Measurements from ENCODE around the gene PKIG. TPM values are rescaled to one million over a fixed set of nuclear protein-coding genes. Genes with fewer than 3 reads are reported as not detected.

Gene PKIG
- total and polyA plus RNA-seq, 10 of the 15 experiments (the other 5 are each of a cell fraction or from before 2014, with no cell fraction given), result 5.7 to 82.3 (median 39.7) TPM

- POLR2A ChIA-PET, result no interaction called here
Observed at GRCh38 chr20:44571362-44571988, 10.9 kb upstream of the PKIG start.

More at GRCh38 chr20:44571362-44571988, 10.9 kb upstream of the PKIG start:
- in situ Hi-C loops (cut with MboI), result no loop called here
- Histone ChIP-seq H3K79me2 (ENCODE audit: control insufficient read depth, insufficient read depth, low read length) (no peaks in the 10 kb centered on the region), H3K4me2 (ENCODE audit: control insufficient read depth, insufficient read depth) (no peak overlapping the region), H3K9ac (ENCODE audit: control insufficient read depth, insufficient read depth, low read length) (no peak overlapping the region), H3K9me3 (replicated peaks; ENCODE audit: control insufficient read depth, insufficient read depth, low read length) (no peaks in the 10 kb centered on the region), H4K20me1 (ENCODE audit: control insufficient read depth, insufficient read depth) (no peaks in the 10 kb centered on the region), H3K36me3 (ENCODE audit: control insufficient read depth in 2 of 2, insufficient read depth in 2 of 2, low read length in 1 of 2) (no peaks in the 10 kb centered on the region), H3K4me3 (no peak overlapping the region), H3K4me1 (ENCODE audit: control insufficient read depth, insufficient read depth, low read length) (peaks cover 3% of the 10 kb centered on the region), H3K27ac (ENCODE audit: control insufficient read depth, insufficient read depth) (no peak overlapping the region), H2AFZ (ENCODE audit: control insufficient read depth, low read depth, low read length) (no peak overlapping the region), H3K27me3 (replicated peaks in 1 of 2; ENCODE audit: control insufficient read depth in 2 of 2, insufficient read depth in 2 of 2, low read length in 1 of 2) (no peaks in the 10 kb centered on the region)
- ATAC-seq, result no peak
- ChIA-PET CTCF (interaction anchor here (0.9 to 1.5 kb wide), 5 partner anchors 11 to 112 kb away, joined by 3 to 6 read pairs (median 4); no protein-coding TSS in a partner anchor), RAD21 (ENCODE audit: unreplicated experiment) (no interaction called here), SMC1A (ENCODE audit: uncharacterized antibody, unreplicated experiment) (interaction anchor here (0.7 to 1.3 kb wide), 2 partner anchors 39 to 80 kb away, joined by 4 read pairs; partner anchors contain the start of gene ADA)
- intact Hi-C loops (cut with micrococcal nuclease; ENCODE audit: unreplicated experiment), result no loop called here
- BruUV-seq (replicated peaks), result no TSS peak
- DNase-seq (ENCODE audit: low read depth, low spot score), result no peak
- FAIRE-seq, result no peak
- 45% methylated on average over 6 of the region's 6 CpGs for WGBS (ENCODE audit: insufficient coverage, insufficient replicate concordance, low lambda C conversion rate, missing lambda C conversion rate)
- TF ChIP-seq ZBTB33 (IDR thresholded peaks at IDR 0.05) (no peak), BACH1 (IDR thresholded peaks at IDR 0.05; ENCODE audit: borderline replicate concordance) (no peak), RUNX3 (IDR thresholded peaks at IDR 0.05; ENCODE audit: low read length) (no peak), LARP7 (IDR thresholded peaks at IDR 0.05) (no peak), CEBPB (IDR thresholded peaks at IDR 0.05; ENCODE audit: borderline replicate concordance in 1 of 2, low read depth in 2 of 2, low read length in 2 of 2) (no peak), POU2F2 (IDR thresholded peaks at IDR 0.05; ENCODE audit: borderline replicate concordance, low read depth, low read length) (no peak), TAF1 (IDR thresholded peaks at IDR 0.05; ENCODE audit: borderline replicate concordance, low read depth, low read length) (no peak), RB1 (IDR thresholded peaks at IDR 0.05; ENCODE audit: borderline replicate concordance) (no peak), YY1 (IDR thresholded peaks at IDR 0.05; ENCODE audit: low read depth, low read length) (no peak), HDAC2 (IDR thresholded peaks at IDR 0.05) (no peak), BHLHE40 (IDR thresholded peaks at IDR 0.05; ENCODE audit: borderline replicate concordance in 1 of 2, low read depth in 2 of 2, low read length in 1 of 2) (no peak), FOXM1 (IDR thresholded peaks at IDR 0.05; ENCODE audit: low read depth, low read length) (no peak), BRCA1 (IDR thresholded peaks at IDR 0.05; ENCODE audit: low read depth, low read length) (no peak), NFIC (IDR thresholded peaks at IDR 0.05; ENCODE audit: low read depth, low read length) (no peak), ATF7 (IDR thresholded peaks at IDR 0.05; ENCODE audit: low read depth) (no peak), NRF1 (conservative IDR thresholded peaks at IDR 0.05; ENCODE audit: low read depth, low read length) (no peak)
